GM19467 (cell line): ENCODE measurements around the gene GGA2.

ENCODE experiments used
- ATAC-seq: cut with Tn5 transposase; IDR thresholded peaks from one replicate; pipeline ENCODE4 v1.9.1; 2021; ENCODE audit warnings: mild to moderate bottlenecking, moderate library complexity; ENCODE audit not compliant: unreplicated experiment

GGA2 gene

GRCh38 chr16:23432176-23433128 is 77.8 kb downstream of the GGA2 start:
- ATAC-seq = no peak

GRCh38 chr16:23428351-23428750 is 81.9 kb downstream of the GGA2 start:
- ATAC-seq = no peak

- no peak for ATAC-seq
Observed at GRCh38 chr16:23424292-23424958, 85.9 kb downstream of the GGA2 start.

GRCh38 chr16:23423496-23424049 is 86.7 kb downstream of the GGA2 start:
- no peak for ATAC-seq

DNA sequence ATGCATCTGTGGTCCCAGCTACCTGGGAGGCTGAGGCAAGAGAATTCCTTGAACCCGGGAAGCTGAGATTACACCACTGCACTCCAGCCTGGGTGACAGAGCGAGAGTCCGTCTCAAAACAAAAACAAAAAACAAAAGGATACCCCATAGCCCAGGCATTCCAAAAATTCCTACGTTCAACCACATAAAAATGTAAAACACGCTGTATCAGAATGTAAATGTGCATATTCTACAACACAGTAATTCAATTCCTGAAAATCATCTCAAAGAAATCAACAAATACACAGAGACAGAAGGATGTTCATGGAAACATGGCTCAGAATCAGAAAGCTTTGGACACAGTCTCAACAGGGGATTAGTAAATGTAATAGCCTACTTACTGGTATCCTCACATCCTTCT is 90.3 kb downstream of the GGA2 start:
- no peak for ATAC-seq

DNA sequence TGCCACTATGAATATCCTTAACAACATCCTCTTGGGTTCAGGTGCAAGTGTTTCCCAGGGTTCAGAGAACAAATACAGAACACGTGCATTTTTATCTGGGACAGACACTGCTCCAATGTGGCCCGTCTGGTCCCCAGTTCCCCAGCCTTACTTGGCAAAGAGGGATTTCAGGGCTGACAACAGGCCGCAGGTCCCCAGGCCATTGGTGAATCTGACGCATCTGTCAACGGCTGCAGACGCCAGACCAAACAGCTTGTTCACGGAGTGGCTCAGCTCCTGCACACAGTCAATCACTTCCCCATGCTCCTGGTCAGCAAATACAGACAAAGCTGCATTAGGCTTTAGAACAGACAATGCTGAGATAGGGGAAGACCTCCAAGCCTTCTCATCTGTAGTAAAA is 93.5 kb downstream of the GGA2 start:
- no peak for ATAC-seq

DNA sequence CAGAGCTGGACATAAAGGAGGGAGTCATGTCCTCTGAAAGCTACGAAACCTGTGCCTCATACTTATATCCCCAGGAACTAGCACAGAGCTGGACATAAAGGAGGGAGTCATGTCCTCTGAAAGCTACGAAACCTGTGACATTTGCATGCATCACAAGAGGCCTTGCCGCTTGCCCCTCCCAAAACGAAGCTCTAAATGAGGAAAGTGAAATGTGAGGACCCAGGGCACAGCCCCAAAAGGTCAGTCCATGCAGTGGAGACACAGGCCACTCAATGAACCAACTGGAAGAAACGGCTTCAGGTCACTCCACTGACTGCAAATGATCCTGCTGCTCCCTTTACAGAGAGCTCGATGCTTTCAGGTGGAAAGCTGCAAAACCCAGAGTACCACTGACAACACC is 95.6 kb downstream of the GGA2 start:
- no peak for ATAC-seq
